SKM-1 (cell line): ENCODE results near the gene PRSS3.
A peak's percentile ranks its signal among the peaks of the same experiment; 100 is the strongest.
"Not testable (repeated sequence)": the region's sequence is repeated elsewhere in the genome, so short reads cannot be mapped to it uniquely, and the experiment has no call there.

Experiments used
- DNase-seq: peaks from one replicate; lab custom pipeline; 2025; ENCODE audit not compliant: unreplicated experiment; lab: John Stamatoyannopoulos, UW

PRSS3 gene

DNA sequence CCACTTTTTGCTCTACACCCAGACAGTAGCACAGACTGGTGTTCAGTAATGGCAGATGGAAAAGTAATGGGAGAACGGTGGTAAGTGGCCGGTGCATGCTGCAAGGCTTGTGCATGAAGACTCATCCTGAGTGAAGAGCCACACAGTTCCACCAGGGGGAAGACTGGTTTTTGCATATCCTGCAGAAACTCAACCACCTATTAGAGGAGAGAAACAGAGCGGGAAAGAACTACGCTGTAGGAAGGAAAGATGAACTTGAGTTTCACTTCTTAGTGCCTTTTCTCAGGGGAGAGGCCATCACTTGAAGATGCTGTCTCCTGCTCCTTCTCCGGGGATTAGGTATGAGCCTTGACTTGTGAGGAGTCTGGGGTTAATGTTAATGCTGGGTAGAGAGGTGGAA is 9.4 kb upstream of the PRSS3 start:
- DNase-seq: no peak

DNA sequence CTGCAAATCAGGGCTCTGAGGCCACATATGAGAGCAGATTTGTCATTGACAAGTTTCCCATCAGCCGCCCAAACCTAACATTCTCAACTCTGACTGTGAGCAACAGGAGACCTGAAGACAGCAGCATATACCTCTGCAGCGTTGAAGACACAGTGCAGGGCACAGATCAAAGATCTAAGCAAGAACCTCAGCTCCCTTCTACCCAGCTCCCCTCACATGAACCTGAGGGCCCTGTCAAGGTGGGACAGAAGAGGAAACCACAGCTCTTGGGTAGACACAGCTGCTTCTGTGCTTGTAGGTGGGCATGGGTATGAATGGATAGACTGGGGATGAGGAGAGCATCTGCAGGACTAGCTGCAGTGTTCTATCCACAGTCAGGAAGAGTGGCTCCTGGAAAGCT is 8.7 kb upstream of the PRSS3 start:
- DNase-seq: no peak

DNA sequence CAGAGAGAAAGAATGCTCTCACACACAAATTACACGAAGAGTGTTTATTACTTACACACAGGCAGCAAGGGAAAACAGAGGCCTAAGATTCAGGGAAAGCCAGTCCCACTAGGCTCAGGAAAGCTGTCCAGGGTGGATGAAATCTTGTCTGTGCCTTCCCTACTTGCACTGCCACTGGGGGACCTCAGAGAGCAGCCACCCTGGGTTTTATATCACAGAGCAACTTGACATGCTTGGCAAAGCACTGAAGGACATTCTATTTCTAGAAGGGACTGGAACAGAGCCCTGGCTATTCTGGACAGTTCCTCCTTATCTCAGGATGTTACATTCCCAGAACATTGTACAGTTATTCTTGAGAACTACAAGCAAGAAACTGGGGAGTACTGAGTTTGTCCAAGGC is 7.5 kb upstream of the PRSS3 start:
- no peak for DNase-seq

DNA sequence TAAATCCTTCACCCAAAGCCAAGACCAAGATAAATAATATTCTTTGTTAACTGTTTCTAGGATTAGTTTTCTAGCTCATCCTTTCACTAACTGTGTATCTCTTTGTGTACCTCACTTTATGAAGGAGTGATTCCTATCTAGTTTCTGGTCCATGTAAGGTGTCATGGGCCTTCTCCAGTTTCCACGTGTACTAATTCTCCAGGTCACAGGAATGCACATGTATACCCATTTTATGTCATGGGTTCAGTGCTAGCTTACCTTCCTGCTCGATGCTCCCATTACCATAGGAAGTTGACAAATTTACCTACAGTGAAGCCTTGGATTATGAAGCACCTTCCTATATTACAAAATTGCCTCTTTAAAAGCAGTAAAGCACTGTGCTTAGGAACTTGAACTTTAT is 5.9 kb upstream of the PRSS3 start:
- not testable (repeated sequence) for DNase-seq

DNA sequence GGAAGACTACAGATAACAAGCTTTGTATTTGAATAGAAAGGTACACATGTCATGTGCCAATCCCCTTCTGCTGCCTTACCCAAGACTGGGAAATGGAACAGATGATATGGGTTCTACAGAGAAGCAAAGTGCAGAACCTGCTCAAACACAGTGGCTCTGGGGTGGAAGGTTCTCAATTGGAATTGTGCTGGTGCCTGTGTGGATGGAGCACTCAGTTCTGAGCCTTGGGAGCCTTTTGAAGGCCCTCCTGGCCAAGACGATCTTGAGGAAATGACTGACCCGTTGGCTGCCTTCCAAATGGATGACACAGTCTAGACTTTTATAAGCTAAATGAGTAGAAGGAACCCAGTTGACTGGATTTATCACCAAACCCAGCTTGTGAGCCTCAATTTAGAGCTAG is 4.2 kb upstream of the PRSS3 start:
- DNase-seq: no peak

DNA sequence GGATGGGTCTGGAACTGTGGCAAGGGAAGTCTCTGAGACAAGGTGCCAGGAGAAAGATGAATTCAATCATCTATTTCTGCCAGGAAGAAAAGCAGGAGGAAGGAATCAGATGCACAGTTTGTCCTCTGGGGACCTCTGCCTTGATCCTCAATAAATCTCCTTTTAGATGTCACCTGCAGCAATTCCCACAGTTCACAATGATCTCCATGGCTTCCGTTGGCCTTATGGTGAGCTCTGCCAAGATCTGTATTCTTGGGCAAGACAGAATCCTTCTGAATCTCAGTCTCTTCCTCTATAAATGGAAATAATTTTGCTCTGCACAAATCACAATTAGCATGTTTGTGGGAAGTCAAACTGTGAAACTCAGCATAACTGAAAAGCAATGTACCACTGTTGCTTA is 1.9 kb upstream of the PRSS3 start:
- not testable (repeated sequence) for DNase-seq

- no peak for DNase-seq
Measured at GRCh38 chr9:33794560-33794959, 801 bp upstream of the PRSS3 start.

DNA sequence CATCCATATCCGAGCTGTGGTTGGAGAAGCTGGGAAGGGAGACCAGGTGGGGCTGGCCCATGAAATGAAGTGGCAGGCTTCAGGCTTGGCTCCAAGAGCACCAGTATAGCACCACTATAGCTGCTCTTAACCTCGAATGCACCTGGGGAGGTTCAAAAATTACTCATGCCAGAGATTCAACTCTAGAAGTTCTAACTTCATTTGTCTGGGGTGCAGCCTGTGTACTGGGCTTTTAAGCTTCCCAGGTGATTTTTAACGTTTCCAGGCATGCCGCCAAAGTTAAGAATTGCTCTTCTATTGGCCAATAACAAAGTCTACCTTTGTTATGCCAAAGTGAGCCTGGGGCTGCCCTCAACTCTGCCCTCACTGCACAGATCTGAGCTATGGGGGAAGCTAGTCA is 458 bp downstream of the PRSS3 start:
- DNase-seq: no peak

DNA sequence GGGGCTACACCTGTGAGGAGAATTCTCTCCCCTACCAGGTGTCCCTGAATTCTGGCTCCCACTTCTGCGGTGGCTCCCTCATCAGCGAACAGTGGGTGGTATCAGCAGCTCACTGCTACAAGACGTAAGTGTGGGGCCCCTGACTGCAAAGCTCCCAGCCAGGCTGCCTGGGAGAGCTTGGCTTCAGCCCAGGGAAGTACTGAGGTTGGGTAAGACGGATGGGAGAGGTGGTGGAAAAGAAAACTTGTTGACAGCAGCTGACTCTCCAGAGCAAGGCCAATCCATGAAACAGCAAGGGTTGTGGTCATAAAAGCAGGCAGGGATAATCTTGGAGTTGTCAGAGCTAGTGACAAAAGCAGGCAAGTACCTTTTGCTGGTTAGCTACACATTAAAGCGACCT is 1.3 kb downstream of the PRSS3 start:
- DNase-seq: not testable (repeated sequence)

- DNase-seq: no peak
Measured at GRCh38 chr9:33797837-33798236, 2.5 kb downstream of the PRSS3 start.

DNA sequence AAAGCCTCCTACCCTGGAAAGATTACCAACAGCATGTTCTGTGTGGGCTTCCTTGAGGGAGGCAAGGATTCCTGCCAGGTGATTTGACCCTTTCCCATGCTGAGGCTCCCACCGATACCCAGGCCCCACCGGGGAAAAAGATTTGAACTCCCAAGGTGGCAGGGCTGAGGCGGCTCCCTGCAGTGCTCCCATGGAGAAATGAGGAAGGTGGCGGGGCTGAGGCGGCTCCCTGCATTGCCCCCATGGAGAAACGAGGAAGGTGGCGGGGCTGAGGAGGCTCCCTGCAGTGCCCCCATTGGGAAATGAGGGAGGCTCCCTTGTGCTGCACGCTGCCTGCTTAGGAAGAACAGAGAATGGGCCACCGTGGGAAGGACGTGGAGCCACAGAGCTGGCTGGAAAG is 3.2 kb downstream of the PRSS3 start:
- no peak for DNase-seq

GRCh38 chr9:33799928-33800704 is 4.8 kb downstream of the PRSS3 start:
- no peak for DNase-seq

- no peak for DNase-seq
Measured at GRCh38 chr9:33800886-33801285, 5.5 kb downstream of the PRSS3 start.

DNA sequence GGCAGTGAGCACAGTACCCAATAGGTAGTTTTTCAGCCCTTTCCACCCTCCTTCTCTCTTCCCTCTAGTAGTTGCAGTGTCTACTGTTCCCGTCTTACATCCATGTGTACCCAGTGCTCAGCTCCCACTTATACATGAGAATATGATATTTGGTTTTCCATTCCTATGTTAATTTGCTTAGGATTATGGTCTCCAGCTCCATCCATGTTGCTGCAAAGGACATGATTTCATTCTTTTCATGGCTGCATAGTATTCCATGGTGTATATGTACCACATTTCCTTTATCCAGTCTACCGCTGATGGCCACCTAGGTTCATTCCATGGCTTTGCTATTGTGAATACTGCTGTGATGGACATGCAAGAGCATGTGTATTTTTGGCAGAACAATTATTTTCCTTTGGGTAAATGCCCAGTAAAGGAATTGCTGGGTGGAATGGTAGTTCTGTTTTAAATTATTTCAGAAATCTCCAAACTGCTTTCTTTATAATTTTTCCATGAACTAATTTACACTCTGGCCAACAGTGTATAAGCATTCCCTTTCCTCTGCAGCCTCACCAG is 6.7 kb downstream of the PRSS3 start:
- not testable (repeated sequence) for DNase-seq

GRCh38 chr9:33804196-33804595 is 8.8 kb downstream of the PRSS3 start:
- not testable (repeated sequence) for DNase-seq

- DNase-seq: not testable (repeated sequence)
Measured at GRCh38 chr9:33807156-33807555, 11.8 kb downstream of the PRSS3 start.

GRCh38 chr9:33808979-33809322 is 13.6 kb downstream of the PRSS3 start:
- DNase-seq: not testable (repeated sequence)

DNA sequence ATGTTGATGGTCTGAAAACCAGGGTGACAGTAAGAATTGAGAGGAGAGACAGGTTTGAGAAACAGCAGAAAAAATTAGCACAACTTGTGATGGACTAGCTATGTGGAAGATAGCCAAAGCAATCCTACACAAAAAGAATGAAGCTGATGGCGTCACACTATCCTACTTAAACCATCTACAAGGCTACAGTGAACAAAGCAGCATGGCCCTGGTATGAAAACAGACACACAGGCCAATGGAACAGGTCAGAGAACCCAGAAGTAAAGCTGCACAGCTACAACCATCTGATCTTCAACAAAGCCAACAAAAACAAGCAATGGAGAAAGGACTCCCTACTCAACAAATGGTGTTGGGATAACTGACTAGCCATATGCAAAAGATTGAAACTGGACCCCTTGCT is 14.1 kb downstream of the PRSS3 start:
- DNase-seq: no peak

- DNase-seq: peak; percentile 31
Measured at GRCh38 chr9:33813712-33814641, 18.6 kb downstream of the PRSS3 start.

DNA sequence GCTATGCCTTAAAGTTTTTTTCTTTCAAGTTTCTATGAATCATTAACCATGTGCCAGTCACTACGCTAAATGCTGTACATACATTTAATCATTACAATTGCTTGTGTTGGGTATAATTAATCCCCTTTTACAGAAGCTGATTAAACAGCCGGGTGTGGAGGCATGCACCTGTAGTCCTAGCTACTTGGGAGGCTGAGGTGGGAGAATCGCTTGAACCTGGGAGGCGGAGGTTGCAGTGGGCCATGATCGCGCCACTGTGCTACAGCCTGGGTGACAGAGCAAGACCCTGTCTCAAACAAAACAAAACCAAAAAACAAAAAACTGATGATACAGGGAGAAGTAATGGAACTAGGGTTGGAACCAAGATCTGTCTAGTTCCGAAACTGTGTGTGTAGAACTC is 20.4 kb downstream of the PRSS3 start:
- no peak for DNase-seq

DNA sequence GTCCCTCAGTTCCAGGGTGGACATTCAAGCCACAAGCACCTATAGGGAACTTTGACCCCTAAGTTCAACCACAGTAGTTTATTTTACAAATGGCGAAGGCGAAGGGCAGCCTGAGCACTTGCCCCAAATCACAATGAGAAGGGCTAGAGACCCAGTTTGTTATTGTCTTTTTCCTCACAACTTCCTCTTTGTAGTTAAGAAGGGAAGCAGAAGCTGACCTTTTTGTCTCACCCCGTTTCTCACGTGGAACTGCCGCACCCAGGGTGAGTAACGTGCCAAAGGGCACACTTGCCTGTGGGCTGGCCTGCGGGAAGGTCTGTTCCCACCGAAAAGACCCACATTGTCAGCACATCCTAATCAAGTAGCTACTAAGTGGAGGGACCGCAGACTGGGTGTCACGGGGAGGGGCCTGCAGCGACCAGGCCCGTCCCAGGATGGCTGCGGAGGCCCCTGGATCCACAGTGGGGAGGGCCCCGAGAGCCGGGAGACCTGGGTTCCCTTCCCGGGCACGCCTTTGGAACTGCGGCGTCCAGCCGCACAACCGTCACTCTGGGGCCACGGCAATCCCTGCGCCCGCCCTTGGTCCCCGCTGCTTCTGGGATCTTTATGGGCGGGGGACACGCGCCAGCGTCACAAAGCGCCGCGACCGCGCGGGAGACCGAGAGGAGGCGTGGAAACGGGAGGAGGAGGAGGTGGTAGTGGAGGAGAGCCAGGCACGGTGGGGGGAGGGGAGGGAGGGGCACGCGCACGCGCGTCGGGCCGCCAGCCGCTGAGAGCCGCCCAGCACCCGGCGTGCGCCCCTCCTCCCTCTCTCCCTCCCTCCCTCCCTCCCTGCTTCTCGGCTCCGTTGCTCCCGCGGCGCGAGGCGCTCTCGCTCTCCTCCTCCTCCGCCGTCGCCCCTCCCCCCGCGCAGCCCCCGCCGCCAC is 21.2 kb downstream of the PRSS3 start, which contains the start of gene UBE2R2:
Gene UBE2R2, plus strand, starts transcription at position 834 of the 926 bp plus-strand sequence. CDS start 598 bp downstream, outside the sequence.
- DNase-seq: peak; percentile 78
